ENCODE results near the gene RFX3. TPM values are rescaled to one million over a fixed set of nuclear protein-coding genes. Genes with fewer than 3 reads are reported as not detected.

The RFX3 gene
- total RNA-seq, 2 donors from 2014 or later = 4.6 to 6.5 TPM

DNA sequence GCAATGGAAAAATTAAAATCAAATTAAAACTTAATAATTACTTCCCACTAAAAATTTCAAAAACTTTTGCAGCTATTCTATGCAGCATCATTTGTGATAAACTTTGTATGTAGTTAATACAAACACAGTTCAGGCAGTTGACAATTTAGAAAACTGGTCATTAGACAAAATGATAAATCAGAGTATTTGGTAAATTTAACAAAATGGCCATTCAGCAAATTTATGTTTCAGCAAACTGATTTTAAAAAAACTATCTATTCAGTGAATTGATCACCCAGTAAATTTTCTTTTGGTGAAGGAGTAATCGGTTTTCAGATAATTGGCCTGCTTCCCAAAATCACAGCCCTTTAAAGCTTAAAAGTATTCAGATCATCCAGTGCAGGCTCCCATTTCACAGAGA is 116.3 kb downstream of the RFX3 start:
- ATAC-seq (no peak), DNase-seq (no peak)
- Histone ChIP-seq H3K27ac (no peak overlapping the region), H3K36me3 (replicated peaks in 1 of 2; ENCODE audit: insufficient read depth in 1 of 2, low read depth in 2 of 2) (no peaks in the 10 kb centered on the region), H3K9me3 (no peaks in the 10 kb centered on the region), H3K4me3 (no peak overlapping the region), H3K27me3 (no peaks in the 10 kb centered on the region), H3K4me1 (no peaks in the 10 kb centered on the region)
- TF ChIP-seq POLR2A (IDR thresholded peaks at IDR 0.05) = no peak
- TF ChIP-seq, protein P1, sequence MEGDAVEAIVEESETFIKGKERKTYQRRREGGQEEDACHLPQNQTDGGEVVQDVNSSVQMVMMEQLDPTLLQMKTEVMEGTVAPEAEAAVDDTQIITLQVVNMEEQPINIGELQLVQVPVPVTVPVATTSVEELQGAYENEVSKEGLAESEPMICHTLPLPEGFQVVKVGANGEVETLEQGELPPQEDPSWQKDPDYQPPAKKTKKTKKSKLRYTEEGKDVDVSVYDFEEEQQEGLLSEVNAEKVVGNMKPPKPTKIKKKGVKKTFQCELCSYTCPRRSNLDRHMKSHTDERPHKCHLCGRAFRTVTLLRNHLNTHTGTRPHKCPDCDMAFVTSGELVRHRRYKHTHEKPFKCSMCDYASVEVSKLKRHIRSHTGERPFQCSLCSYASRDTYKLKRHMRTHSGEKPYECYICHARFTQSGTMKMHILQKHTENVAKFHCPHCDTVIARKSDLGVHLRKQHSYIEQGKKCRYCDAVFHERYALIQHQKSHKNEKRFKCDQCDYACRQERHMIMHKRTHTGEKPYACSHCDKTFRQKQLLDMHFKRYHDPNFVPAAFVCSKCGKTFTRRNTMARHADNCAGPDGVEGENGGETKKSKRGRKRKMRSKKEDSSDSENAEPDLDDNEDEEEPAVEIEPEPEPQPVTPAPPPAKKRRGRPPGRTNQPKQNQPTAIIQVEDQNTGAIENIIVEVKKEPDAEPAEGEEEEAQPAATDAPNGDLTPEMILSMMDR (IDR thresholded peaks at IDR 0.05) = no peak
- 95 to 97% methylated on average over 1 of the region's 1 CpG for WGBS, 2 donors
- intact Hi-C loops (cut with DNase I) = no loop called here

DNA sequence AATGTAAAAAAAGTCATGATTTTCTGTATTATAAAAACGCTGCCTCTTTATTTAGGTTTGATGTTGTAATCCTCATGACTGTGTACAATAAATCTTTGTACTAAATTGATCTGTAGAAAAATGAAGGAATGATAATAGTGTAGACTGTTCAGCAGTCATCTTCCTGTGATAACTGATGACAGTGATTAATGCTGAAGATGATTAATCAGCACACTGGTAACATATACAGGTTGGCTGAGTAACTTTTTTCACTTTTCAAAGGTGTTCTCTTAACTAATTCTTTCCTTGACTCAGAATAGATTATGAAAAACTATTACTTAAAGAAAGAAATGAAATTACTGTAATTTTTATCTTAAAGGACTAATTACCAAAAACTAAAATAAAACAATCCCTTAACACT is 122.5 kb downstream of the RFX3 start:
- Histone ChIP-seq H3K36me3 (replicated peaks in 1 of 2; ENCODE audit: insufficient read depth in 1 of 2, low read depth in 2 of 2) (no peaks in the 10 kb centered on the region), H3K27me3 (no peaks in the 10 kb centered on the region), H3K4me1 (peaks cover 3% of the 10 kb centered on the region), H3K9me3 (no peaks in the 10 kb centered on the region), H3K27ac (no peak overlapping the region), H3K4me3 (no peak overlapping the region)
- no peak for ATAC-seq
- TF ChIP-seq POLR2A (IDR thresholded peaks at IDR 0.05) = no peak
- TF ChIP-seq, protein P1 (IDR thresholded peaks at IDR 0.05) = no peak
- WGBS, 2 donors = 40 to 50% methylated on average over 1 of the region's 1 CpG
- no peak for DNase-seq
- intact Hi-C loops (cut with DNase I) = no loop called here

DNA sequence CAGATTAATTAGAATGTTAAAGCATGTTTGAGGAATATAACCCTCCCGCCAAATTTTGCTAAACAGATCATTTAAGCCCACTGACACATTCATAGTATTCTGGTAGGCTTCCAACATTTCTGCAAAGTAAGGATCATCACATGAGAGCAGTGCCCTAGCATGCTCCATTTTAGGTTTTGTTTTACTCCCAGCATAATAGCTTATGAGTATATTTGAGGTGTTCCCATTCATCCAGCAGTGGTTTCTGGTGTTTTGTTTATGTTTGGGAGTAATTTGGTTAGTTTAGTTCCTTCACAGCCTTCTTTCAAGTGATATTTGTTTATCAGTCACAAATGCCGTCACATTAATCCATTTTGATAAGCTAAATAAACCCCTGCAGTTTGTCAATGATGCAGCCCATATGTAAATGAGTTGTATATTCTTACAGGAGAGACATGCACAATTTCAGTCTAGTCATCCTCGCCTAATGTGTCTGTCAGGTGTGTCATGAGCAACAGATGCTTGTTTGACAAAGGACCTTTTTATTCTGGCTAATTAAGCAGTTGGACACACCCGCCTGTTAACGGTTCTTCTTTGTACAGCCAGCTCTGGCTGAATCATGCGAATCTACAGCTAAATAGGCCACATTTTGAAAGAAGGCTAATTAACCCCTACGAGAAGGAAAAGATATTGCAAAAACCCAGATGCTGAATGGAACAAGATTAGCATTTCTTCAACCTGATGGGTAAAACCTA is 124.4 kb downstream of the RFX3 start:
- Histone ChIP-seq H3K4me3 (no peak overlapping the region), H3K4me1 (peaks cover 3% of the 10 kb centered on the region), H3K27ac (no peak overlapping the region), H3K36me3 (replicated peaks in 1 of 2; ENCODE audit: insufficient read depth in 1 of 2, low read depth in 2 of 2) (no peaks in the 10 kb centered on the region), H3K9me3 (no peaks in the 10 kb centered on the region), H3K27me3 (no peaks in the 10 kb centered on the region)
- TF ChIP-seq POLR2A (IDR thresholded peaks at IDR 0.05) = no peak
- TF ChIP-seq, protein P1 (IDR thresholded peaks at IDR 0.05) = no peak
- DNase-seq (no peak), ATAC-seq (no peak)
- intact Hi-C loops (cut with DNase I) = no loop called here
- WGBS, 2 donors = 59 to 62% methylated on average over 7 of the region's 7 CpGs

DNA sequence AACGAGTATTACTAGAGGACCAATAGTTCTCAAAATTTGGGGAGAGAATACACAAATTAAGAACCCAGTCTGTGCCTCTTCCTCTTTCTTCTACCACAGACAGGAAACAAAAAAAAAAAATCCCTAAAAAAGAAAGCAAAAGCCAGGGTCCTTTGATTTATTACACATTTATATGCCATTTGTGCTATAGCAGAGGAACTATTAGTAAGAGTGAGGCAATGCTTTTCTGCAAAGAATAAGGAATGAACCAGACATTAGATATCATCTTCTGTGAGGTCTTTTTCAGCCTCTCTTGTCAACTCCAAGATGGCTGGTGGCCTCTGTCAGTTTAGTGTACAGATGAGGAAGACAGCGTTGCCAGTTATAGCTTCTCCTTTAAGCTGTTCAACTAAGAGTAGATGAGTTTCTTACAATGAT is 127.6 kb downstream of the RFX3 start:
- ATAC-seq = no peak
- H3K36me3 ChIP-seq (replicated peaks in 1 of 2; ENCODE audit: insufficient read depth in 1 of 2, low read depth in 2 of 2) = no peaks in the 10 kb centered on the region
- no peaks in the 10 kb centered on the region for H3K27me3 ChIP-seq
- H3K9me3 ChIP-seq = no peaks in the 10 kb centered on the region
- peaks cover under 1% of the 10 kb centered on the region for H3K4me1 ChIP-seq
- intact Hi-C loops (cut with DNase I) = no loop called here
- 69 to 89% methylated on average over 2 of the region's 2 CpGs for WGBS, 2 donors
- DNase-seq = peak in 1 of 4 donors; percentile 8
- H3K4me3 ChIP-seq = no peak overlapping the region
- no peak overlapping the region for H3K27ac ChIP-seq
- TF ChIP-seq, protein P1 (IDR thresholded peaks at IDR 0.05) = no peak
- TF ChIP-seq POLR2A (IDR thresholded peaks at IDR 0.05) = no peak

DNA sequence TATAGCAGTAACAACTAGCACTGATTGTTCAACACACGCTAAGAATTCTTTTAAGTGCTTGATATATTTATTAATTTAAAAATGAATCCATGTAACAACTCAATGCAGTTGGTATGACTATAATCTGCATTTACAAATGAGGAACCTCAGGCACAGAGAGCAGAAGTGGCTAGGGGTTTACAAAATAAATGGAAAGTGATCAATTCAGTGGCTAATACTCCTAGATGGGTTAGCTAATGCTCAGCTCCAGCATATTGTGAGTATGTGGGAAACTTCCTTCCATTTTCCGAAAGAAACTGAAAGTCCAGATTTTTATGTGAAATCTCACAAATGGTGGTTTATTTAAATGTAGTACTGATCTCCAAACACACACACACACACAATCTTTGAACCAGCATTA is 128.0 kb downstream of the RFX3 start:
- Histone ChIP-seq H3K9me3 (no peaks in the 10 kb centered on the region), H3K4me3 (no peak overlapping the region), H3K27me3 (no peaks in the 10 kb centered on the region), H3K36me3 (replicated peaks in 1 of 2; ENCODE audit: insufficient read depth in 1 of 2, low read depth in 2 of 2) (no peaks in the 10 kb centered on the region), H3K27ac (no peak overlapping the region), H3K4me1 (no peaks in the 10 kb centered on the region)
- WGBS, 2 donors = 75 to 89% methylated on average over 2 of the region's 2 CpGs
- TF ChIP-seq, protein P1 (IDR thresholded peaks at IDR 0.05) = no peak
- no peak for TF ChIP-seq POLR2A (IDR thresholded peaks at IDR 0.05)
- intact Hi-C loops (cut with DNase I) = no loop called here
- ATAC-seq = no peak
- no peak for DNase-seq

Data from body of pancreas (tissue), 4 donors.